ENCODE measurements around the gene KIF21B.

The KIF21B gene

GRCh38 chr1:201042779-201043461, 19.4 kb upstream of the KIF21B start:
- DNase-seq: no peak

GRCh38 chr1:201041011-201041410, 17.5 kb upstream of the KIF21B start:
- no peak for DNase-seq

GRCh38 chr1:201039876-201040275, 16.4 kb upstream of the KIF21B start:
- no peak for DNase-seq

GRCh38 chr1:201039418-201039817, 15.9 kb upstream of the KIF21B start:
- no peak for DNase-seq

GRCh38 chr1:201038186-201038876, 14.8 kb upstream of the KIF21B start:
- DNase-seq: no peak

GRCh38 chr1:201036188-201036842, 12.8 kb upstream of the KIF21B start:
- DNase-seq: no peak

- DNase-seq: no peak
Observed at GRCh38 chr1:201034671-201035070, 11.2 kb upstream of the KIF21B start.

GRCh38 chr1:201032408-201032807, 8.9 kb upstream of the KIF21B start:
- no peak for DNase-seq

- DNase-seq: no peak
Observed at GRCh38 chr1:201028461-201028889, 5.0 kb upstream of the KIF21B start.

- no peak for DNase-seq
Observed at GRCh38 chr1:201026836-201027235, 3.3 kb upstream of the KIF21B start.

GRCh38 chr1:201026234-201026633, 2.7 kb upstream of the KIF21B start:
- no peak for DNase-seq

GRCh38 chr1:201025571-201026002, 2.1 kb upstream of the KIF21B start:
- no peak for DNase-seq

GRCh38 chr1:201024625-201024998, 1.1 kb upstream of the KIF21B start:
- no peak for DNase-seq

- no peak for DNase-seq
Observed at GRCh38 chr1:201023920-201024624, 558 bp upstream of the KIF21B start.

- no peak for DNase-seq
Observed at GRCh38 chr1:201022820-201023516, 546 bp downstream of the KIF21B start.

GRCh38 chr1:201022493-201022819, 1.1 kb downstream of the KIF21B start:
- no peak for DNase-seq

- no peak for DNase-seq
Observed at GRCh38 chr1:201021630-201022492, 1.7 kb downstream of the KIF21B start.

- DNase-seq: no peak
Observed at GRCh38 chr1:201020721-201021629, 2.5 kb downstream of the KIF21B start.

- no peak for DNase-seq
Observed at GRCh38 chr1:201020040-201020591, 3.4 kb downstream of the KIF21B start.

- no peak for DNase-seq
Observed at GRCh38 chr1:201019321-201019977, 4.1 kb downstream of the KIF21B start.
